WERI-Rb-1 (cell line): ENCODE data around the gene HS2ST1.

Source experiments
- DNase-seq: peaks from one replicate; pipeline ENCODE4 v3.0.0-alpha.2; 2020
- H3K27ac ChIP-seq: fragments of 250-450 bp; sonication (Bioruptor Pico); 2 replicates; pipeline ENCODE4 v1.5.1; 2020; ENCODE audit warnings: mild to moderate bottlenecking, moderate library complexity
- H3K27me3 ChIP-seq: fragments of 250-450 bp; sonication (Bioruptor Pico); 2 replicates; pipeline ENCODE4 v1.5.1; 2021; ENCODE audit warnings: mild to moderate bottlenecking, low read depth, moderate library complexity; ENCODE audit not compliant: insufficient read depth, severe bottlenecking
- H3K36me3 ChIP-seq: fragments of 250-450 bp; sonication (Bioruptor Pico); 2 replicates; pipeline ENCODE4 v1.5.1; 2020; ENCODE audit warnings: mild to moderate bottlenecking, moderate library complexity
- H3K4me3 ChIP-seq: 2 replicates; pipeline ENCODE4 v1.5.1; 2011; ENCODE audit warnings: low read depth, mild to moderate bottlenecking, control low read depth, low read length
- H3K9me3 ChIP-seq: fragments of 250-450 bp; sonication (Bioruptor Pico); 2 replicates; pipeline ENCODE4 v1.5.1; 2021; ENCODE audit warnings: mild to moderate bottlenecking, moderate library complexity; ENCODE audit not compliant: severe bottlenecking
- TF ChIP-seq, protein P1 (sequence below): IDR thresholded peaks from 2 replicates; pipeline ENCODE4 v1.5.1; 2011; ENCODE audit warnings: low read depth, mild to moderate bottlenecking, control low read depth, inconsistent platforms, low read length

HS2ST1 gene

DNA sequence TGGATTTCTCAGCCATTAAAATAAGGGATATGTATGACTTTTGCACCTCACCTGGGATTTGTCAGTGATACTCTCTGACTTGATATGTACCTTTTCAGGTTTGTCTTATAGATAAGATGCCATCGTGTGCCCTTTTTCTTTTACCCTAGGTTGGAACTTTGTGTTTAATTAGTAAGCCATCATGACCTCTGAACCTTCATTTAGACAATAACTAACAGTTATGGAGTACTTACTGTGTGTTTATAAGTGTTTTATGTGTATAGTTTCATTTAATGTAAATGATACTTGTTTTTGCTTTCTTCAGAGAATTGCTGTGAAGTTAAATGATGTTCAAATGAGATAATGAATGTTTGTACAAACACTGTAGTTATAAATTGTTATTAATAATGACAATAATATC is 14.4 kb downstream of the HS2ST1 start:
- Histone ChIP-seq H3K27me3 (no peaks in the 10 kb centered on the region), H3K4me3 (no peak overlapping the region), H3K9me3 (peaks cover 8% of the 10 kb centered on the region), H3K36me3 (no peaks in the 10 kb centered on the region), H3K27ac (no peak overlapping the region)
- TF ChIP-seq, protein P1, sequence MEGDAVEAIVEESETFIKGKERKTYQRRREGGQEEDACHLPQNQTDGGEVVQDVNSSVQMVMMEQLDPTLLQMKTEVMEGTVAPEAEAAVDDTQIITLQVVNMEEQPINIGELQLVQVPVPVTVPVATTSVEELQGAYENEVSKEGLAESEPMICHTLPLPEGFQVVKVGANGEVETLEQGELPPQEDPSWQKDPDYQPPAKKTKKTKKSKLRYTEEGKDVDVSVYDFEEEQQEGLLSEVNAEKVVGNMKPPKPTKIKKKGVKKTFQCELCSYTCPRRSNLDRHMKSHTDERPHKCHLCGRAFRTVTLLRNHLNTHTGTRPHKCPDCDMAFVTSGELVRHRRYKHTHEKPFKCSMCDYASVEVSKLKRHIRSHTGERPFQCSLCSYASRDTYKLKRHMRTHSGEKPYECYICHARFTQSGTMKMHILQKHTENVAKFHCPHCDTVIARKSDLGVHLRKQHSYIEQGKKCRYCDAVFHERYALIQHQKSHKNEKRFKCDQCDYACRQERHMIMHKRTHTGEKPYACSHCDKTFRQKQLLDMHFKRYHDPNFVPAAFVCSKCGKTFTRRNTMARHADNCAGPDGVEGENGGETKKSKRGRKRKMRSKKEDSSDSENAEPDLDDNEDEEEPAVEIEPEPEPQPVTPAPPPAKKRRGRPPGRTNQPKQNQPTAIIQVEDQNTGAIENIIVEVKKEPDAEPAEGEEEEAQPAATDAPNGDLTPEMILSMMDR: no peak
- no peak for DNase-seq

DNA sequence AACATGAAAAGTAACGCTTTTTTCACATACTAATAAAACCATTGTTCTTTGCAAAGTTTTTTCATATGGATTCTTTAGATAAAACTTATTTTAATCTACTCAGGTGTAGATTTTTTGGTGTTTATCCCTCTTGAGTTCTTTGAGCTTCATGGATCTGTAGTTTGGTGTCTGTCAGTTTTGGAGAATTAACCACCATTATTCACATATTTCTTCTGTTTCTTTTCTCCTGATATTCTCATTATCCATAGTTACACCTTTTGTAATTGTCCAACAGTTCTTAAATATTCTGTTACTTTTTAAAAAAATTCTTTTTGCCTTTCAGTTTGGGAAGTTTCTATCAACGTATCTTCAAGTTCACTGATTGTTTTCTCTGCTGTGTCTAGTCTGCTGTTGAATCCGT is 18.6 kb downstream of the HS2ST1 start:
- H3K27ac ChIP-seq: no peak overlapping the region
- TF ChIP-seq, protein P1: no peak
- H3K4me3 ChIP-seq: no peak overlapping the region

DNA sequence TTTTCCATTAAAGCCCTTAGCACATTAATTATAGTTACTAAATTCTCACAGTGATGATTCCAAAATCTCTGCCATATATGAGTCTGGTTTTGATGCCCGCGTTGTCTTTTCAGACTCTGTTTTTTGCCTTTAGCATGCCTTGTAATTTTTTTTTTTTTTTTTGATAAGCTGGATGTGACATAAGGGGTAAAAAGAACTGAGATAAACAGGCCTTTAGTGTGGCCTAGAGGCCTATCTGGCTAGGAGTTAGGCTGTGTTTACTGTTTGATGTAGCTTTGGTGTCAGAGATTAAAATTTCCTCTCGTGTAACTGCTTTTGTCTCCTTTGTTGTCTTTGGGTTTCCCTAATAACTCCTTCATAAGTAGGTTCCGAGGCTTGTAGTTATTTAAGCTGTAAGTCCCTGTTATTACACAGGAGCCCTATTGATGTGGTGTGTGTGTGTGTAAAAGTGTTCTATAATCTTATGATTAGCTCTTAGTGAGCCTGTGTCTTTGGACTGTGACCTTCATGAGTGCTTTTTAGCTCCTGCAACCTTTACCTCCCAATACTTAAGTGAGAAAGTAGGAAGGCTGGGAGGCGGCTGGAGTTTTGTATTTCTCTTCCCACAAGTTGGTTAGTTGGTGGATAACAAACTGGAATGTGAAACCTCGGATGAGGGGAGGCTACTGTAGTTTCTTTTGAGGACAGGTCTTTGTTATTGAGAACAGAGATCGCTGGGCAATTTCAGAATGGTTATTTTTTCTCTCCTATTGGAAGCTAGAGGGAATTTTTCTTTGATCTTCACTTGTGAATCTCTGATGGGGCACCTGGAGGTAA is 19.3 kb downstream of the HS2ST1 start:
- TF ChIP-seq, protein P1: no peak
- Histone ChIP-seq H3K27me3 (no peaks in the 10 kb centered on the region), H3K4me3 (no peak overlapping the region), H3K36me3 (no peaks in the 10 kb centered on the region), H3K27ac (0 out of 2 replicates have a peak overlapping the region, but pooled peaks have one; percentile 8), H3K9me3 (no peaks in the 10 kb centered on the region)
- no peak for DNase-seq

More for the DNA sequence above, 18.6 kb downstream of the HS2ST1 start:
- Histone ChIP-seq H3K27me3 (no peaks in the 10 kb centered on the region), H3K9me3 (no peaks in the 10 kb centered on the region), H3K36me3 (no peaks in the 10 kb centered on the region)
- DNase-seq: no peak

DNA sequence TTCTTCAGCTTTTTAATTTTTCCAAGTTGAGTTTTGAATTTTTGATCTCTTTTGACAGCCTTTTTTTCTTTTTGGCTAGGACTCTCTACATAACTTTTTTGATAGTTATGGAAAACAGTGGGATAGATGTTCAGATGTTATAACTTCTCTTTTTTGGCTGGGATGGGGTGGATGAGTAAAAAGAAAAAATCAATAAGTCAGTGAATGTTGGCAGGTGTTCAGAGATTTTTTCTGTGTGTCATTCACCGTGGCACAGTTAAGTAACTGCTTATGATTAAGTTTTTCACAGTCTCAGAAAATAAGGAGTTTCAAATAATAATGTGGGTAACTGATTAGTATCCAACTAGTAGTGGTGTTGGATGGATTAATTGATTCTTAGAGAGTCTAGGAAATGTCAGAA is 24.0 kb downstream of the HS2ST1 start:
- Histone ChIP-seq H3K27me3 (no peaks in the 10 kb centered on the region), H3K4me3 (no peak overlapping the region), H3K9me3 (no peaks in the 10 kb centered on the region), H3K27ac (no peak overlapping the region), H3K36me3 (no peaks in the 10 kb centered on the region)
- TF ChIP-seq, protein P1: no peak
- DNase-seq: no peak

DNA sequence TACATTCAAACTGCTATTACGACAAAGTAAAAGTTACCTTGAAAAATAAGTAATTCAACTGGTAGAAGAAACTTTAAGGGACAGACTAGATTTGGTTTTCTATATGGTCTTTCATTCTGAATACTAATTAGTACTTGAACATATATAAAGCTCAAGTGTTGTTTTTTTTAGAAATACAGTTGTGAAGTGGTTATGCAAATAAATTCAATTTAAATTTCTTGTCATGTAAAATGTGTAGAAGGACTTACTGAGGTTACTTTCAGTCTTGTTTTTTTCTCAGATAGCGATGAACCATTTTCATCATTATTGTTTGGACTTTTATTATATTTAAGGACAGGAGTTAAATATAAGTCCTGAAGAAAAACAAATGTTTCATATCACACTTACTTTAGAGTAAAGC is 24.4 kb downstream of the HS2ST1 start:
- DNase-seq: no peak
- TF ChIP-seq, protein P1: no peak
- no peak overlapping the region for H3K4me3 ChIP-seq
- no peaks in the 10 kb centered on the region for H3K36me3 ChIP-seq
- H3K27ac ChIP-seq: no peak overlapping the region
- H3K9me3 ChIP-seq: no peaks in the 10 kb centered on the region
- no peaks in the 10 kb centered on the region for H3K27me3 ChIP-seq

DNA sequence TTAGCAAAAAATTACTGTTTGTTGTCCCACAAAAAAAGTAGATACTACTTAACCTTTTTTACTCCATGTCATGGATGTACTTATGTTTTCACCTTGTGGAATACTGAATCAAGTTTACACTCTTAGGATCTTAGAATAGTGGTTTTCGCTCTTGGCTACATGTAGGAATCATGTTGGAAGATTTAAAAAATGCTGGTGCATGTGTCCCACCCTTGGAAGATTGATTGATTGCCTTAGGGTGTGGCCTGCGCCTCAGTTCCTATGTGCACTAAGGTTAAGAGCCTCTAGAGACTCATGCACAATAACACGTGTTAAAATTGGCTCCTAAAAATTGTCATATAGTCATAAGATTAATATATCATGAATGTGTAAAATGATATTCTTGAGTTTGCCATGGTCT is 25.0 kb downstream of the HS2ST1 start:
- TF ChIP-seq, protein P1: no peak
- Histone ChIP-seq H3K36me3 (no peaks in the 10 kb centered on the region), H3K9me3 (no peaks in the 10 kb centered on the region), H3K4me3 (no peak overlapping the region), H3K27ac (no peak overlapping the region), H3K27me3 (no peaks in the 10 kb centered on the region)
- no peak for DNase-seq
